ENCODE results near the gene FBLIM1.
"Not testable (repeated sequence)": the region's sequence is repeated elsewhere in the genome, so short reads cannot be mapped to it uniquely, and the experiment has no call there.

FBLIM1 gene

GRCh38 chr1:15820478-15820877, 61.9 kb downstream of the FBLIM1 start:
- Histone ChIP-seq H3K27me3 (ENCODE audit: control insufficient read depth in 1 of 2, insufficient read depth in 2 of 2, low read length in 2 of 2) (no peaks in the 10 kb centered on the region), H3K4me3 (ENCODE audit: low read length in 2 of 2) (no peak overlapping the region), H3K9ac (ENCODE audit: low read length in 2 of 2) (no peak overlapping the region), H3K27ac (ENCODE audit: low read length) (no peak overlapping the region), H3K9me3 (ENCODE audit: control insufficient read depth in 2 of 2, low read length in 2 of 2) (no peaks in the 10 kb centered on the region), H3K4me1 (ENCODE audit: control insufficient read depth, insufficient read depth, low read length) (no peaks in the 10 kb centered on the region), H3K36me3 (ENCODE audit: control insufficient read depth in 2 of 2, insufficient read depth in 2 of 2, low read length in 2 of 2) (no peaks in the 10 kb centered on the region)

- no peaks in the 10 kb centered on the region for H3K9me3 ChIP-seq (ENCODE audit: control insufficient read depth in 2 of 2, low read length in 2 of 2)
Observed at GRCh38 chr1:15825800-15826199, 67.2 kb downstream of the FBLIM1 start.

GRCh38 chr1:15826810-15827507, 68.4 kb downstream of the FBLIM1 start:
- H3K27me3 ChIP-seq (ENCODE audit: control insufficient read depth in 1 of 2, insufficient read depth in 2 of 2, low read length in 2 of 2): no peaks in the 10 kb centered on the region
- H3K9me3 ChIP-seq (ENCODE audit: control insufficient read depth in 2 of 2, low read length in 2 of 2): no peaks in the 10 kb centered on the region
- no peak overlapping the region for H3K27ac ChIP-seq (ENCODE audit: low read length)
- no peaks in the 10 kb centered on the region for H3K36me3 ChIP-seq (ENCODE audit: control insufficient read depth in 2 of 2, insufficient read depth in 2 of 2, low read length in 2 of 2)
- no peak overlapping the region for H3K9ac ChIP-seq (ENCODE audit: low read length in 2 of 2)
- no peak overlapping the region for H3K4me3 ChIP-seq (ENCODE audit: low read length in 2 of 2)
- H3K4me1 ChIP-seq (ENCODE audit: control insufficient read depth, insufficient read depth, low read length): no peaks in the 10 kb centered on the region

More at GRCh38 chr1:15825800-15826199, 67.2 kb downstream of the FBLIM1 start:
- no peak overlapping the region for H3K4me3 ChIP-seq (ENCODE audit: low read length in 2 of 2)
- no peak overlapping the region for H3K9ac ChIP-seq (ENCODE audit: low read length in 2 of 2)
- no peaks in the 10 kb centered on the region for H3K27me3 ChIP-seq (ENCODE audit: control insufficient read depth in 1 of 2, insufficient read depth in 2 of 2, low read length in 2 of 2)
- no peaks in the 10 kb centered on the region for H3K4me1 ChIP-seq (ENCODE audit: control insufficient read depth, insufficient read depth, low read length)
- H3K27ac ChIP-seq (ENCODE audit: low read length): no peak overlapping the region
- no peaks in the 10 kb centered on the region for H3K36me3 ChIP-seq (ENCODE audit: control insufficient read depth in 2 of 2, insufficient read depth in 2 of 2, low read length in 2 of 2)

GRCh38 chr1:15827567-15827966, 69.0 kb downstream of the FBLIM1 start:
- H3K36me3 ChIP-seq (ENCODE audit: control insufficient read depth in 2 of 2, insufficient read depth in 2 of 2, low read length in 2 of 2); H3K9ac ChIP-seq (ENCODE audit: low read length in 2 of 2); H3K4me1 ChIP-seq (ENCODE audit: control insufficient read depth, insufficient read depth, low read length); H3K9me3 ChIP-seq (ENCODE audit: control insufficient read depth in 2 of 2, low read length in 2 of 2); H3K4me3 ChIP-seq (ENCODE audit: low read length in 2 of 2); H3K27me3 ChIP-seq (ENCODE audit: control insufficient read depth in 1 of 2, insufficient read depth in 2 of 2, low read length in 2 of 2); H3K27ac ChIP-seq (ENCODE audit: low read length): not testable (repeated sequence)

- not testable (repeated sequence) for H3K27ac ChIP-seq (ENCODE audit: low read length); H3K9ac ChIP-seq (ENCODE audit: low read length in 2 of 2); H3K36me3 ChIP-seq (ENCODE audit: control insufficient read depth in 2 of 2, insufficient read depth in 2 of 2, low read length in 2 of 2); H3K9me3 ChIP-seq (ENCODE audit: control insufficient read depth in 2 of 2, low read length in 2 of 2); H3K4me3 ChIP-seq (ENCODE audit: low read length in 2 of 2); H3K27me3 ChIP-seq (ENCODE audit: control insufficient read depth in 1 of 2, insufficient read depth in 2 of 2, low read length in 2 of 2); H3K4me1 ChIP-seq (ENCODE audit: control insufficient read depth, insufficient read depth, low read length)
Observed at GRCh38 chr1:15828931-15829330, 70.3 kb downstream of the FBLIM1 start.

GRCh38 chr1:15830258-15830657, 71.7 kb downstream of the FBLIM1 start:
- H3K36me3 ChIP-seq (ENCODE audit: control insufficient read depth in 2 of 2, insufficient read depth in 2 of 2, low read length in 2 of 2): no peaks in the 10 kb centered on the region
- no peak overlapping the region for H3K27ac ChIP-seq (ENCODE audit: low read length)
- H3K4me3 ChIP-seq (ENCODE audit: low read length in 2 of 2): no peak overlapping the region
- H3K9me3 ChIP-seq (ENCODE audit: control insufficient read depth in 2 of 2, low read length in 2 of 2): no peaks in the 10 kb centered on the region
- H3K27me3 ChIP-seq (ENCODE audit: control insufficient read depth in 1 of 2, insufficient read depth in 2 of 2, low read length in 2 of 2): no peaks in the 10 kb centered on the region
- no peak overlapping the region for H3K9ac ChIP-seq (ENCODE audit: low read length in 2 of 2)
- H3K4me1 ChIP-seq (ENCODE audit: control insufficient read depth, insufficient read depth, low read length): peaks cover 6% of the 10 kb centered on the region

GRCh38 chr1:15833069-15833679, 74.6 kb downstream of the FBLIM1 start:
- no peaks in the 10 kb centered on the region for H3K27me3 ChIP-seq (ENCODE audit: control insufficient read depth in 1 of 2, insufficient read depth in 2 of 2, low read length in 2 of 2)

GRCh38 chr1:15833842-15834405, 75.3 kb downstream of the FBLIM1 start:
- H3K36me3 ChIP-seq (ENCODE audit: control insufficient read depth in 2 of 2, insufficient read depth in 2 of 2, low read length in 2 of 2): no peaks in the 10 kb centered on the region
- H3K9ac ChIP-seq (ENCODE audit: low read length in 2 of 2): peak overlapping the region; percentile 97 to 98
- no peaks in the 10 kb centered on the region for H3K27me3 ChIP-seq (ENCODE audit: control insufficient read depth in 1 of 2, insufficient read depth in 2 of 2, low read length in 2 of 2)
- H3K4me1 ChIP-seq (ENCODE audit: control insufficient read depth, insufficient read depth, low read length): peaks cover 13% of the 10 kb centered on the region
- H3K27ac ChIP-seq (ENCODE audit: low read length): peak overlapping the region; percentile 100
- H3K9me3 ChIP-seq (ENCODE audit: control insufficient read depth in 2 of 2, low read length in 2 of 2): no peaks in the 10 kb centered on the region
- peak overlapping the region; percentile 89 to 95 for H3K4me3 ChIP-seq (ENCODE audit: low read length in 2 of 2)

More at GRCh38 chr1:15833069-15833679, 74.6 kb downstream of the FBLIM1 start:
- Histone ChIP-seq H3K4me3 (ENCODE audit: low read length in 2 of 2) (peak overlapping the region; percentile 89 to 95), H3K9ac (ENCODE audit: low read length in 2 of 2) (peak overlapping the region; percentile 97 to 98), H3K36me3 (ENCODE audit: control insufficient read depth in 2 of 2, insufficient read depth in 2 of 2, low read length in 2 of 2) (no peaks in the 10 kb centered on the region), H3K4me1 (ENCODE audit: control insufficient read depth, insufficient read depth, low read length) (peaks cover 13% of the 10 kb centered on the region), H3K27ac (ENCODE audit: low read length) (peak overlapping the region; percentile 100), H3K9me3 (ENCODE audit: control insufficient read depth in 2 of 2, low read length in 2 of 2) (no peaks in the 10 kb centered on the region)

GRCh38 chr1:15834406-15835204, 76.0 kb downstream of the FBLIM1 start:
- Histone ChIP-seq H3K4me3 (ENCODE audit: low read length in 2 of 2) (peak overlapping the region; percentile 89 to 95), H3K36me3 (ENCODE audit: control insufficient read depth in 2 of 2, insufficient read depth in 2 of 2, low read length in 2 of 2) (no peaks in the 10 kb centered on the region), H3K4me1 (ENCODE audit: control insufficient read depth, insufficient read depth, low read length) (peaks cover 13% of the 10 kb centered on the region), H3K27ac (ENCODE audit: low read length) (peak overlapping the region; percentile 100), H3K9me3 (ENCODE audit: control insufficient read depth in 2 of 2, low read length in 2 of 2) (no peaks in the 10 kb centered on the region), H3K9ac (ENCODE audit: low read length in 2 of 2) (peak overlapping the region; percentile 97 to 98), H3K27me3 (ENCODE audit: control insufficient read depth in 1 of 2, insufficient read depth in 2 of 2, low read length in 2 of 2) (no peaks in the 10 kb centered on the region)

GRCh38 chr1:15835205-15835740, 76.7 kb downstream of the FBLIM1 start:
- H3K9ac ChIP-seq (ENCODE audit: low read length in 2 of 2): peak overlapping the region; percentile 97 to 98
- H3K4me1 ChIP-seq (ENCODE audit: control insufficient read depth, insufficient read depth, low read length): peaks cover 13% of the 10 kb centered on the region
- peak overlapping the region; percentile 77 to 89 for H3K4me3 ChIP-seq (ENCODE audit: low read length in 2 of 2)
- H3K27ac ChIP-seq (ENCODE audit: low read length): peak overlapping the region; percentile 100
- H3K36me3 ChIP-seq (ENCODE audit: control insufficient read depth in 2 of 2, insufficient read depth in 2 of 2, low read length in 2 of 2): no peaks in the 10 kb centered on the region
- no peaks in the 10 kb centered on the region for H3K9me3 ChIP-seq (ENCODE audit: control insufficient read depth in 2 of 2, low read length in 2 of 2)
- H3K27me3 ChIP-seq (ENCODE audit: control insufficient read depth in 1 of 2, insufficient read depth in 2 of 2, low read length in 2 of 2): no peaks in the 10 kb centered on the region

Data from stomach smooth muscle (tissue), 2 donors.